Heart right ventricle (tissue), 16 donors: ENCODE data around the gene LGI4. TPM values are rescaled to one million over a fixed set of nuclear protein-coding genes. Genes with fewer than 3 reads are reported as not detected.

Source experiments
- ATAC-seq, 8 donors: fragments of 200-7000 bp; cut with Tn5 transposase; one replicate each; pipeline ENCODE4 v1.9.1; 2020; ENCODE audit warnings: mild to moderate bottlenecking in 8 of 8, moderate library complexity in 8 of 8, moderate number of reproducible peaks in 1 of 8
- DNase-seq, 2 donors: peaks; one replicate each; pipeline ENCODE4 v3.0.0-alpha.2; 2020
- H3K27ac ChIP-seq, 10 donors: fragments of 200-600 bp; sonication (generic) in 2 of 10; one replicate each; pipeline versions ENCODE4 v1.5.0 to v1.8.0; 2020 to 2022; ENCODE audit warnings: mild to moderate bottlenecking in 3 of 10
- H3K27me3 ChIP-seq, 7 donors: fragments of 200-600 bp; one replicate each; pipeline ENCODE4 v1.8.0; 2021 to 2022; ENCODE audit warnings: mild to moderate bottlenecking in 2 of 7
- H3K36me3 ChIP-seq, 9 donors: fragments of 200-600 bp; sonication (generic) in 1 of 9; one replicate each; pipeline versions ENCODE4 v1.5.0 to v1.8.0; 2020 to 2022; ENCODE audit warnings: mild to moderate bottlenecking in 2 of 9
- H3K4me1 ChIP-seq, 9 donors: fragments of 200-600 bp; sonication (generic) in 1 of 9; one replicate each; pipeline versions ENCODE4 v1.5.0 to v1.8.0; 2020 to 2022; ENCODE audit warnings: mild to moderate bottlenecking in 4 of 9
- H3K4me3 ChIP-seq, 10 donors: fragments of 200-600 bp; sonication (generic) in 2 of 10; one replicate each; pipeline versions ENCODE4 v1.5.0 to v1.8.0; 2020 to 2022; ENCODE audit warnings: mild to moderate bottlenecking in 7 of 10, moderate library complexity in 2 of 10
- H3K9me3 ChIP-seq, 11 donors: fragments of 200-600 bp in 10 of 11; sonication (generic) in 2 of 11; one replicate each; pipeline versions ENCODE4 v1.5.0 to v1.8.0; 2013 to 2022; ENCODE audit warnings: mild to moderate bottlenecking in 2 of 11, control low read depth in 1 of 11, moderate library complexity in 1 of 11
- WGBS, 2 donors: extraction: QIAGEN DNeasy Blood & Tissue Kit; methylation state at CpG; one replicate each; pipeline ENCODE4 v1.1.7; 2013; ENCODE audit warnings: inconsistent platforms in 1 of 2; 5-methylcytosine and 5-hydroxymethylcytosine counted together
- intact Hi-C, 10 donors: fragments of 100-400 bp; cut with DNase I; formaldehyde crosslinking; loops; one replicate each; pipeline versions ENCODE4 v1.11.1 to v1.14.2; 2022
- polyA plus RNA-seq, 2 donors: library from polyadenylated mRNA; stranded (reverse); fragments of 200-250 nt; gene quantifications; one replicate each; pipeline ENCODE4 v1.2.3, GENCODE V29; 2013
- total RNA-seq, 10 donors: library from RNA; stranded (reverse); fragmentation: NEBNext Ultra II Directional in 3 of 10; extraction: Animal tissue kit (Norgen Biotek cat#: 25700) in 3 of 10; gene quantifications; one replicate each; pipeline versions ENCODE4 v1.2.1 to v1.2.4, GENCODE V29; 2021 to 2023
- TF ChIP-seq, protein P1 (sequence below), 9 donors: fragments of 200-600 bp; sonication (generic) in 2 of 9; IDR thresholded peaks; one replicate each; pipeline versions ENCODE4 v1.5.0 to v1.8.0; 2021 to 2022; ENCODE audit warnings: antibody characterized with exemption in 9 of 9, mild to moderate bottlenecking in 5 of 9, moderate library complexity in 1 of 9
- donor health status: Arrhythmogenic right ventricular cardiomyopathy.
- donor health status: ischemic (EF 13 %, LVEDD 7.1; RV severe dilation, severe dysfunction).
- donor health status: healthy with polysubstance abuse.
- donor health status: DM: no; HTN: yes; CAD: no.
- donor health status: DM: no; HTN: no; CAD: no.
- donor health status: ischemic (EF 25% LVEDD 6.9; RV normal size, moderate dysfunction).
- donor health status: ischemic (EF 25% LVEDD 5.7; RV mildly dilated, moderate dysfunction).
- donor health status: healthy.
- donor health status: DM: yes; HTN: yes; CAD: no.
- donor health status: Ischemic cardiomyopathy.
- donor health status: ischemic (EF 35%, LVEDD 5.7; RV mildly dilated, moderate dysfunction).
- donor health status: nonischemic (EF 11% LVEDD 7.7; RV severe dilation, severe dysfunction).
- donor health status: DM: yes; HTN: yes; CAD: no.
- donor health status: PGD.
- donor health status: ischemic (EF 29% LVEDD 5.4; RV normal size, mild dysfunction).
- donor health status: nonischemic (EF 23%, LVEDD 6.1; RV moderate dilation, normal function).

LGI4 gene
- total and polyA plus RNA-seq, 12 donors: 4.3 to 30.0 (median 8.3) TPM

DNA sequence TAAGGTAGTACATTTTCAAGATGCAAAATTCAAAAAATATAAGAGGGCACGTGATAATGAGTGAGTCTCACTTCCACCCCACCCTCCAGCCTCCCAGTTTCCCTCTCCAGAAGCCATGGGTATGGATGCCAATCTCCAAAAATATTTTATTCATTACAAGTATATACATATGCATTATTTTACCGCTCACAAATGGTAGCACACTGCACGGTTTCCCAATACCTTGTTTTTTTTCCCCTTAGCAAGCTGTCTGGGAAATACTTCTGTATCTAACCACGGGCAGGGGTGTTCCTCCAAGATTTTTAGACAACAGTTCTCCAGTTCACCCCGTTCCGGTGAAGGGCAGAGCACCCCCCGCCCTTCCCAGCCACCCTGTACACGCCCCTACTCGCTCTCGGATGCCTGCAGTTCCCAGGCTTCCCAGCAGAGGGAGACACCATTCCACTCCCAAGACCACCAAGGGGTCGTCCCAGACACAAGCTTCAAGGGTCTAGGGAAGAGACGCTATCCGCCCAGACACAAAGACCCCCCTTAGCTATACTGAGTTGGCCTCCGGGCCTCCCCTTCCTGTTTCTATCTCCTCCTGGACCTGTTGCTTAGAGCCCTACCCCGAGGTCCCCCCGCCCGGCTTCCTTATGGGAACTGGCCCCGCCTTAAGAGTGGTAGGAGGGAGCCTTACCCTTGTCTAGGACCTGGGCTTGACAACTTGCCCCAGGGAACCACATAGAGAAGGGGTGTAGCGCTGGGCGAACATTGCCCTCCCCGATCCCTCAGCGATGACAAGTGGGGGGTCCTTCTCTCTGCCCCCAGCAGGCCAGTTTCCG is 20.3 kb downstream of the LGI4 start:
- Histone ChIP-seq H3K4me3 (peak overlapping the region in 9 of 10 donors; percentile 12 to 45 (median 36)), H3K4me1 (peaks cover 4 to 21% (median 12%) of the 10 kb centered on the region in 9 donors), H3K27ac (peak overlapping the region in 2 of 10 donors; percentile 0 to 4), H3K36me3 (no peaks in the 10 kb centered on the region), H3K9me3 (no peaks in the 10 kb centered on the region), H3K27me3 (peaks cover 0 to 3% (median 0%) of the 10 kb centered on the region in 7 donors)
- ATAC-seq: peak; percentile 74 to 85 (median 78)
- intact Hi-C loops: loop anchor here in 4 of 10 donors (1.0 to 2.0 kb wide), 3 partner anchors 20 to 23 kb away; partner anchors contain the start of gene LGI4 (in 3 of the 4)
- 8 to 9% methylated on average over 23 of the region's 23 CpGs for WGBS, 2 donors
- TF ChIP-seq, protein P1, sequence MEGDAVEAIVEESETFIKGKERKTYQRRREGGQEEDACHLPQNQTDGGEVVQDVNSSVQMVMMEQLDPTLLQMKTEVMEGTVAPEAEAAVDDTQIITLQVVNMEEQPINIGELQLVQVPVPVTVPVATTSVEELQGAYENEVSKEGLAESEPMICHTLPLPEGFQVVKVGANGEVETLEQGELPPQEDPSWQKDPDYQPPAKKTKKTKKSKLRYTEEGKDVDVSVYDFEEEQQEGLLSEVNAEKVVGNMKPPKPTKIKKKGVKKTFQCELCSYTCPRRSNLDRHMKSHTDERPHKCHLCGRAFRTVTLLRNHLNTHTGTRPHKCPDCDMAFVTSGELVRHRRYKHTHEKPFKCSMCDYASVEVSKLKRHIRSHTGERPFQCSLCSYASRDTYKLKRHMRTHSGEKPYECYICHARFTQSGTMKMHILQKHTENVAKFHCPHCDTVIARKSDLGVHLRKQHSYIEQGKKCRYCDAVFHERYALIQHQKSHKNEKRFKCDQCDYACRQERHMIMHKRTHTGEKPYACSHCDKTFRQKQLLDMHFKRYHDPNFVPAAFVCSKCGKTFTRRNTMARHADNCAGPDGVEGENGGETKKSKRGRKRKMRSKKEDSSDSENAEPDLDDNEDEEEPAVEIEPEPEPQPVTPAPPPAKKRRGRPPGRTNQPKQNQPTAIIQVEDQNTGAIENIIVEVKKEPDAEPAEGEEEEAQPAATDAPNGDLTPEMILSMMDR (IDR thresholded peaks at IDR 0.05): peak; percentile 95 to 99 (median 97)
- peak; percentile 63 to 79 for DNase-seq

DNA sequence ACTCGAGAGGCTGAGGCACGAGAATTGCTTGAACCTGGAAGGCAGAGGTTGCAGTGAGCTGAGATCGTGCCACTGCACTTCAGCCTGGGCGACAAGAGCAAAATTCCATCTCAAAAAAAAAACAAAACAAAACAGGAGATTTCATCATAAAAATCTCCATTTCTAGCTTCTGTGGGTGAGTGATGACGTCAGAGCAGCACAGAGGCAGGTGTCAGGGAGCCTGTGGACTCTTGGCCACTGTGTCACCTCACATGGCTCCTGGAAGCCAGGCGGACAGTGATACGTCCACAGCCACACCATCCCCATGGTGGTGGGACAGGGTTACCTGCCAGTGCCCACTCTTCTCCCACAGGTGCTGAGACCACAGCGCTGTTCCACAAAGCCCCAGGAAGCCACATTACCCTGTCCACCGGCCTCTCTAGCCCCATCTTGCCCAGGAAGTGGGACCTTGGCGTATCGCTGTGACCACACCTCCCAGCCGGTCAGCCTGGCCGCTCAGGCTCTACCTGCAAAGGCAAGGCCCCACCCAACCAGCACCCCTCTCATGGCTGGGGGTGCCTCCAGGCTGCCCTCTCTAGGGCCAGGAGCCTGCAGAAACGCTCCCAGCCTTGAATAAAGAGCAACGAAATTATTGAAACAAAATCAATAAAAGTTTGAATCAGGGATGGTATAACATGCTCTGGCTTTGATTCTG is 21.7 kb downstream of the LGI4 start:
- no peak for DNase-seq
- TF ChIP-seq, protein P1 (IDR thresholded peaks at IDR 0.05): no peak
- WGBS, 2 donors: 87 to 91% methylated on average over 15 of the region's 15 CpGs

DNA sequence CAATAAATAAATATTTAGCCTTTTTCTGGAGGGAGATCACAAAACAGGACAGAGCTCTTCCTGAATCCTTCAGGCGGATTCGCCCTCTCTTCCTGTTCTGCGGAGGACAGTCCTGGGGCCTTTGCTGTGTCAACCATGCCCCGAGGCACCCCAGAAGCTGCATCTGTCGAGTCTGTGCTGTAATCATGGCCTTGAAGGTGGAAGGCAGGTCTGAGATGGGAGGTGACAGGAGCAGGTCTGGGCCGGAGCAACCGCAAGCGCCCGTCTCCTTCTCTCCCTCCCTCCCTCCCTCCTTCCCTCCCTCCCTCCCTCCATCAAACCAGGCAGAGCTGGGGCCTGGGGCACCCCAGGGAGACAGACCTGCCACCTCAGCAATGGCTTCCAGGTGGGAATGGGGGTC is 23.9 kb downstream of the LGI4 start:
- Histone ChIP-seq H3K9me3 (no peaks in the 10 kb centered on the region), H3K27ac (no peak overlapping the region), H3K27me3 (peaks cover 0 to 3% (median 0%) of the 10 kb centered on the region in 7 donors), H3K36me3 (no peaks in the 10 kb centered on the region), H3K4me3 (no peak overlapping the region), H3K4me1 (peaks cover 4 to 13% (median 12%) of the 10 kb centered on the region in 9 donors)
- 64 to 65% methylated on average over 9 of the region's 9 CpGs for WGBS, 2 donors
- intact Hi-C loops: no loop called here
- TF ChIP-seq, protein P1 (IDR thresholded peaks at IDR 0.05): no peak
- ATAC-seq (no peak), DNase-seq (no peak)

More for the DNA sequence above, 21.7 kb downstream of the LGI4 start:
- H3K27me3 ChIP-seq: peaks cover 0 to 3% (median 0%) of the 10 kb centered on the region in 7 donors
- no peaks in the 10 kb centered on the region for H3K9me3 ChIP-seq
- intact Hi-C loops: no loop called here
- peaks cover 4 to 13% (median 12%) of the 10 kb centered on the region in 9 donors for H3K4me1 ChIP-seq
- no peaks in the 10 kb centered on the region for H3K36me3 ChIP-seq
- H3K27ac ChIP-seq: no peak overlapping the region
- no peak for ATAC-seq
- no peak overlapping the region for H3K4me3 ChIP-seq

DNA sequence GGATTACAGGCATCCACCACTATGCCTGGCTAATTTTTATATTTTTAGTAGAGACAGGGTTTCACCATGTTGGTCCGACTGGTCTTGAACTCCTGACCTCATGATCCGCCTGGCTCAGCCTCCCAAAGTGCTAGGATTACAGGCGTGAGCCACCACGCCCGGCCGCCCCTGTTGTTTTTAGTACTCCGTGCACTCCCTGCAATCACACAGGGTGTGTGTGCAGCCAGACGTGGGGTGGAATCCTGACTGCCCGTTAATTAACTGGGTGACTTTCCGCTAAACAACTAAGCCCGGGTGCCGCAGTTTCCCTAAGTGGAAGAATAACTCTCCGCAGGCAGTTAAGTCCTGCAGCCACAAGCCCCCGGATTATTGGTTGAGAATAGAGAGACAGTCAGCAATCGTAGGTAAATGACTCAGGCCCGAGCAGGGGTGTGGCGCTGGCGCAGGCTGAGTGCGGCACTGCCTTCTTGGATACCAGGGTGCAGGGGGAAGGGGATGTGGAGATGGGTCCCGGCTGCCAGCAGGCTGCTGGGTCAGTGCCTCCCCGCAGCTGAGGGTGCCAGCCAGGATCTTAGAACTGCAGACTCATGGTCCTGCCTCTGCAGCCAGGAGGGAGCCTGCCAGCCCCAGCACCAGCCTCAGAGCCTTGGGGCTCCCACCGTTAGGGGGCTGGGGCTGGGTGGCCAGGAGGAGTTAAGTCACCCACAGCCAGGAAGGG is 25.3 kb downstream of the LGI4 start:
- Histone ChIP-seq H3K9me3 (no peaks in the 10 kb centered on the region), H3K36me3 (no peaks in the 10 kb centered on the region), H3K4me1 (peaks cover 0 to 7% (median 4%) of the 10 kb centered on the region in 9 donors), H3K27me3 (peaks cover 0 to 3% (median 0%) of the 10 kb centered on the region in 7 donors), H3K4me3 (no peak overlapping the region), H3K27ac (no peak overlapping the region)
- peak in 2 of 8 donors; percentile 21 to 25 for ATAC-seq
- DNase-seq: no peak
- intact Hi-C loops: no loop called here
- TF ChIP-seq, protein P1 (IDR thresholded peaks at IDR 0.05): no peak
- 81 to 84% methylated on average over 22 of the region's 22 CpGs for WGBS, 2 donors
